Measurements from ENCODE around the gene MDGA2.

Gene MDGA2

DNA sequence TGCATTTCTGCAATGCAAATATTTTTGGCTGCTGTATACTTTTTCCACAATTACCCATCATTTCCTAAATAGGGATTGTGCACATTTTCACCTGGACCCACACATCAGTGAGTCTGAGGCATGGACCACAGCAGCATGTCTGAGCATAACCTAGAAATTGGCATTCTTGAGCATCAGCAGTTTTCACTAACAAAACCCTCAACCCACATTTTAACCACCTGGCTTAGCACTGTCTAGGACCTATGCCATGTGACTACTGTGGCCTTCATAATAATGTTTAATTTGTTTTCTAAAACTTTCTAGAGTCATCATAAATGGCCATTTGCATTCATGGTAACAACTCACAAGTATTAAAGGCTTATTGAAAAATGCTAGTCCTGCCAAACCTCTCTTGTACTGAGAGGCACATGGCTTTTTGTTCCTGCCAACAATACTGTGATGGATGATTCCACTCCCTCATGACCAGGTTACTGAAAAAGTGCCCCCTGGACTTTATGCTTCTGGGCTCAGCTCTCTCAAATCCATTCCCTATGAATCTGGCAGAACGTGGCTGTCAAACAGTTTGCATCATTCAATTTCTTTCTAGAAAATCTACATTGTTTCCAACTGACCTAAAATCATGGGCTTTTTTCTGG lies 240.0 kb downstream of the MDGA2 start:
- Histone ChIP-seq H3K9ac (ENCODE audit: low read length) (no peak overlapping the region), H3K79me2 (ENCODE audit: insufficient read depth, low read length) (no peaks in the 10 kb centered on the region), H3K9me3 (ENCODE audit: insufficient read depth, low read length) (no peaks in the 10 kb centered on the region), H3K27me3 (ENCODE audit: low read length) (no peaks in the 10 kb centered on the region), H3K9me2 (replicated peaks; ENCODE audit: insufficient read depth, low read length) (no peaks in the 10 kb centered on the region), H4K20me1 (ENCODE audit: low read depth, low read length) (no peaks in the 10 kb centered on the region), H3K27ac (ENCODE audit: low read depth, low read length) (no peak overlapping the region), H3K4me2 (ENCODE audit: low read depth, low read length, poor library complexity, severe bottlenecking) (no peak overlapping the region), H2AFZ (ENCODE audit: low read depth, low read length, severe bottlenecking) (no peak overlapping the region), H3F3A (ENCODE audit: insufficient read depth) (no peaks in the 10 kb centered on the region), H3K4me3 (ENCODE audit: insufficient read depth, low read length, poor library complexity, severe bottlenecking) (no peak overlapping the region), H3K36me3 (ENCODE audit: low read length) (no peaks in the 10 kb centered on the region)
- TF ChIP-seq EZH2phosphoT487 (conservative IDR thresholded peaks at IDR 0.05; ENCODE audit: low read length), result no peak
- TF ChIP-seq, protein P1, sequence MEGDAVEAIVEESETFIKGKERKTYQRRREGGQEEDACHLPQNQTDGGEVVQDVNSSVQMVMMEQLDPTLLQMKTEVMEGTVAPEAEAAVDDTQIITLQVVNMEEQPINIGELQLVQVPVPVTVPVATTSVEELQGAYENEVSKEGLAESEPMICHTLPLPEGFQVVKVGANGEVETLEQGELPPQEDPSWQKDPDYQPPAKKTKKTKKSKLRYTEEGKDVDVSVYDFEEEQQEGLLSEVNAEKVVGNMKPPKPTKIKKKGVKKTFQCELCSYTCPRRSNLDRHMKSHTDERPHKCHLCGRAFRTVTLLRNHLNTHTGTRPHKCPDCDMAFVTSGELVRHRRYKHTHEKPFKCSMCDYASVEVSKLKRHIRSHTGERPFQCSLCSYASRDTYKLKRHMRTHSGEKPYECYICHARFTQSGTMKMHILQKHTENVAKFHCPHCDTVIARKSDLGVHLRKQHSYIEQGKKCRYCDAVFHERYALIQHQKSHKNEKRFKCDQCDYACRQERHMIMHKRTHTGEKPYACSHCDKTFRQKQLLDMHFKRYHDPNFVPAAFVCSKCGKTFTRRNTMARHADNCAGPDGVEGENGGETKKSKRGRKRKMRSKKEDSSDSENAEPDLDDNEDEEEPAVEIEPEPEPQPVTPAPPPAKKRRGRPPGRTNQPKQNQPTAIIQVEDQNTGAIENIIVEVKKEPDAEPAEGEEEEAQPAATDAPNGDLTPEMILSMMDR (IDR thresholded peaks at IDR 0.05; ENCODE audit: insufficient read depth, low read length, poor library complexity, severe bottlenecking), result no peak

- TF ChIP-seq, protein P1 (IDR thresholded peaks at IDR 0.05; ENCODE audit: insufficient read depth, low read length, poor library complexity, severe bottlenecking), result no peak
- TF ChIP-seq EZH2phosphoT487 (conservative IDR thresholded peaks at IDR 0.05; ENCODE audit: low read length), result no peak
- Histone ChIP-seq H2AFZ (ENCODE audit: low read depth, low read length, severe bottlenecking) (no peak overlapping the region), H3K4me3 (ENCODE audit: insufficient read depth, low read length, poor library complexity, severe bottlenecking) (no peak overlapping the region)
Observed at GRCh38 chr14:47427629-47428028, 247.8 kb downstream of the MDGA2 start.

GRCh38 chr14:47425302-47425701 lies 250.1 kb downstream of the MDGA2 start:
- no peak overlapping the region for H3K9ac ChIP-seq (ENCODE audit: low read length)
- no peak overlapping the region for H3K4me2 ChIP-seq (ENCODE audit: low read depth, low read length, poor library complexity, severe bottlenecking)
- H3K27me3 ChIP-seq (ENCODE audit: low read length), result no peaks in the 10 kb centered on the region
- H3K4me3 ChIP-seq (ENCODE audit: insufficient read depth, low read length, poor library complexity, severe bottlenecking), result no peak overlapping the region
- no peaks in the 10 kb centered on the region for H3K9me3 ChIP-seq (ENCODE audit: insufficient read depth, low read length)
- no peak overlapping the region for H3K27ac ChIP-seq (ENCODE audit: low read depth, low read length)
- H3K36me3 ChIP-seq (ENCODE audit: low read length), result no peaks in the 10 kb centered on the region
- no peaks in the 10 kb centered on the region for H3K79me2 ChIP-seq (ENCODE audit: insufficient read depth, low read length)
- no peaks in the 10 kb centered on the region for H3K9me2 ChIP-seq (replicated peaks; ENCODE audit: insufficient read depth, low read length)
- H4K20me1 ChIP-seq (ENCODE audit: low read depth, low read length), result no peaks in the 10 kb centered on the region
- H3F3A ChIP-seq (ENCODE audit: insufficient read depth), result no peaks in the 10 kb centered on the region
- H2AFZ ChIP-seq (ENCODE audit: low read depth, low read length, severe bottlenecking), result no peak overlapping the region
- TF ChIP-seq, protein P1 (IDR thresholded peaks at IDR 0.05; ENCODE audit: insufficient read depth, low read length, poor library complexity, severe bottlenecking), result no peak
- TF ChIP-seq EZH2phosphoT487 (conservative IDR thresholded peaks at IDR 0.05; ENCODE audit: low read length), result no peak

More at GRCh38 chr14:47427629-47428028, 247.8 kb downstream of the MDGA2 start:
- Histone ChIP-seq H3F3A (ENCODE audit: insufficient read depth) (no peaks in the 10 kb centered on the region), H3K27me3 (ENCODE audit: low read length) (no peaks in the 10 kb centered on the region), H4K20me1 (ENCODE audit: low read depth, low read length) (no peaks in the 10 kb centered on the region), H3K9ac (ENCODE audit: low read length) (no peak overlapping the region), H3K9me3 (ENCODE audit: insufficient read depth, low read length) (no peaks in the 10 kb centered on the region), H3K27ac (ENCODE audit: low read depth, low read length) (no peak overlapping the region), H3K79me2 (ENCODE audit: insufficient read depth, low read length) (no peaks in the 10 kb centered on the region), H3K36me3 (ENCODE audit: low read length) (no peaks in the 10 kb centered on the region), H3K4me2 (ENCODE audit: low read depth, low read length, poor library complexity, severe bottlenecking) (no peak overlapping the region), H3K9me2 (replicated peaks; ENCODE audit: insufficient read depth, low read length) (no peaks in the 10 kb centered on the region)

Measured in SU-DHL-6 (cell line).